CD4-positive, alpha-beta T cell treated with Interleukin-1 beta for 1 hour (primary cell): ENCODE data around the gene DYNC1I2.
"Not testable (repeated sequence)": the region's sequence is repeated elsewhere in the genome, so short reads cannot be mapped to it uniquely, and the experiment has no call there.

Experiments
- DNase-seq, 2 donors: peaks; one replicate each; pipeline ENCODE4 v3.0.0-alpha.2; 2020 to 2022

DYNC1I2 gene

GRCh38 chr2:171718720-171719119, 31.5 kb downstream of the DYNC1I2 start:
- no peak for DNase-seq

- DNase-seq: no peak
These were observed 32.4 kb downstream of the DYNC1I2 start for GRCh38 chr2:171719660-171720059.

- no peak for DNase-seq
These were observed 36.7 kb downstream of the DYNC1I2 start for GRCh38 chr2:171723716-171724683.

- no peak for DNase-seq
These were observed 39.7 kb downstream of the DYNC1I2 start for GRCh38 chr2:171726847-171727450.

- no peak for DNase-seq
These were observed 42.0 kb downstream of the DYNC1I2 start for GRCh38 chr2:171728989-171729951.

GRCh38 chr2:171729952-171730317, 42.7 kb downstream of the DYNC1I2 start:
- no peak for DNase-seq

- DNase-seq: no peak
These were observed 48.9 kb downstream of the DYNC1I2 start for GRCh38 chr2:171735991-171736710.

GRCh38 chr2:171741189-171741588, 53.9 kb downstream of the DYNC1I2 start:
- no peak for DNase-seq

GRCh38 chr2:171742760-171743159, 55.5 kb downstream of the DYNC1I2 start:
- no peak for DNase-seq

- no peak for DNase-seq
These were observed 57.9 kb downstream of the DYNC1I2 start for GRCh38 chr2:171745141-171745540.

- DNase-seq: no peak
These were observed 58.5 kb downstream of the DYNC1I2 start for GRCh38 chr2:171745806-171746205.

GRCh38 chr2:171747371-171747770, 60.1 kb downstream of the DYNC1I2 start:
- no peak for DNase-seq

GRCh38 chr2:171754254-171754939, 67.1 kb downstream of the DYNC1I2 start:
- DNase-seq: no peak

- DNase-seq: not testable (repeated sequence)
These were observed 71.5 kb downstream of the DYNC1I2 start for GRCh38 chr2:171758762-171759161.

GRCh38 chr2:171761176-171761575, 73.9 kb downstream of the DYNC1I2 start:
- not testable (repeated sequence) for DNase-seq

- no peak for DNase-seq
These were observed 75.8 kb downstream of the DYNC1I2 start for GRCh38 chr2:171762879-171763573.

- no peak for DNase-seq
These were observed 76.3 kb downstream of the DYNC1I2 start for GRCh38 chr2:171763602-171764001.

GRCh38 chr2:171771463-171771862, 84.2 kb downstream of the DYNC1I2 start:
- DNase-seq: no peak

- DNase-seq: no peak
These were observed 85.1 kb downstream of the DYNC1I2 start for GRCh38 chr2:171772373-171772772.

- DNase-seq: not testable (repeated sequence)
These were observed 87.3 kb downstream of the DYNC1I2 start for GRCh38 chr2:171774581-171774980.

GRCh38 chr2:171778515-171778914, 91.2 kb downstream of the DYNC1I2 start:
- no peak for DNase-seq
